Stomach (tissue), 4 donors: Measurements from ENCODE around the gene KLHL40.

ENCODE experiments used
- EP300 ChIP-seq: sonication (generic); formaldehyde crosslinking; IDR thresholded peaks from one replicate; pipeline ENCODE4 v1.6.1; 2017; ENCODE audit warnings: antibody characterized with exemption
- POLR2A ChIP-seq, 4 donors: fragments of 450-650 bp; IDR thresholded peaks; one replicate each; pipeline ENCODE4 v1.6.1; 2016; ENCODE audit warnings: antibody characterized with exemption in 4 of 4, control low read depth in 2 of 4, mild to moderate bottlenecking in 1 of 4, moderate library complexity in 1 of 4
- POLR2AphosphoS5 ChIP-seq, 3 donors: sonication (generic); formaldehyde crosslinking; IDR thresholded peaks; one replicate each; pipeline ENCODE4 v1.6.1; 2016; ENCODE audit warnings: antibody characterized with exemption in 3 of 3
- TF ChIP-seq, protein P1 (sequence below), 7 experiments: fragments of 450-650 bp in 4 of 7; fragments of 200-600 bp in 3 of 7; sonication (generic) in 3 of 7; IDR thresholded peaks; one replicate each; pipeline ENCODE4 v1.5.1; 2016 to 2019; ENCODE audit warnings: antibody characterized with exemption in 7 of 7, control low read depth in 2 of 7, mild to moderate bottlenecking in 1 of 7

DNA sequence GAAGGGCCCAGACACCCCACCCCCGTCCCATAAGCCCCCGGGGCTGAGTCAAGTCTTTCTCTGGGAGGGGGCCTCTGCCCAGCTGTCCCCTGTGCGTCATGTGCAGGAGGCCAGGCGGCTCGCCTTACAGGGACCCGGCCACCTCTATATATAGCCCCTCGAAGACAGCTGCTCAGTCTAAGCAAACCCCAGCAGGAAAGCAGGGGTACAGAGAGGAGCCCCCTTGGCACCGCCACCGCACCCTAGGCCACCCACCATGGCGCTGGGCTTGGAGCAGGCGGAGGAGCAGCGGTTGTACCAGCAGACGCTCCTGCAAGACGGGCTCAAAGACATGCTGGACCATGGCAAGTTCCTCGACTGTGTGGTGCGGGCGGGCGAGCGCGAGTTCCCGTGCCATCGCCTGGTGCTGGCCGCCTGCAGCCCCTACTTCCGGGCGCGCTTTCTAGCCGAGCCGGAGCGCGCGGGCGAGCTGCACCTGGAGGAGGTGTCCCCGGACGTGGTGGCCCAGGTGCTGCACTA is at the start of gene KLHL40:
- TF ChIP-seq, protein P1, sequence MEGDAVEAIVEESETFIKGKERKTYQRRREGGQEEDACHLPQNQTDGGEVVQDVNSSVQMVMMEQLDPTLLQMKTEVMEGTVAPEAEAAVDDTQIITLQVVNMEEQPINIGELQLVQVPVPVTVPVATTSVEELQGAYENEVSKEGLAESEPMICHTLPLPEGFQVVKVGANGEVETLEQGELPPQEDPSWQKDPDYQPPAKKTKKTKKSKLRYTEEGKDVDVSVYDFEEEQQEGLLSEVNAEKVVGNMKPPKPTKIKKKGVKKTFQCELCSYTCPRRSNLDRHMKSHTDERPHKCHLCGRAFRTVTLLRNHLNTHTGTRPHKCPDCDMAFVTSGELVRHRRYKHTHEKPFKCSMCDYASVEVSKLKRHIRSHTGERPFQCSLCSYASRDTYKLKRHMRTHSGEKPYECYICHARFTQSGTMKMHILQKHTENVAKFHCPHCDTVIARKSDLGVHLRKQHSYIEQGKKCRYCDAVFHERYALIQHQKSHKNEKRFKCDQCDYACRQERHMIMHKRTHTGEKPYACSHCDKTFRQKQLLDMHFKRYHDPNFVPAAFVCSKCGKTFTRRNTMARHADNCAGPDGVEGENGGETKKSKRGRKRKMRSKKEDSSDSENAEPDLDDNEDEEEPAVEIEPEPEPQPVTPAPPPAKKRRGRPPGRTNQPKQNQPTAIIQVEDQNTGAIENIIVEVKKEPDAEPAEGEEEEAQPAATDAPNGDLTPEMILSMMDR (IDR thresholded peaks at IDR 0.05): no peak
- no peak for TF ChIP-seq POLR2A (IDR thresholded peaks at IDR 0.05)
- TF ChIP-seq EP300: no peak
- TF ChIP-seq POLR2AphosphoS5 (IDR thresholded peaks at IDR 0.05): no peak
